WTC11 (cell line): ENCODE measurements around the gene TRIB2. TPM values are rescaled to one million over a fixed set of nuclear protein-coding genes. Genes with fewer than 3 reads are reported as not detected.

ENCODE experiments used
- ATAC-seq: fragments of 200-7000 bp; cut with Tn5 transposase; 2 replicates; pipeline ENCODE4 v1.10.0; 2021; ENCODE audit warnings: mild to moderate bottlenecking, moderate library complexity
- CTCF ChIA-PET: fragments of 300-600 bp; sonication (Branson Sonifier 250); formaldehyde crosslinking; loops from one replicate; lab custom pipeline; 2021; ENCODE audit warnings: antibody characterized with exemption; lab: Charles Lee
- POLR2A ChIA-PET: fragments of 350-600 bp; sonication (Branson Sonifier 250); formaldehyde crosslinking; loops from one replicate; lab custom pipeline; 2021; ENCODE audit warnings: antibody characterized with exemption; lab: Charles Lee
- DNase-seq: peaks from one replicate; pipeline ENCODE4 v3.0.0; 2021; ENCODE audit warnings: low spot score
- H3K27ac Mint-ChIP-seq: 2 replicates; pipeline ENCODE4 v1.8.0; 2021; ENCODE audit warnings: mixed read lengths
- H3K27me3 Mint-ChIP-seq: 2 replicates; pipeline ENCODE4 v1.8.0; 2021; ENCODE audit warnings: low read depth, mild to moderate bottlenecking, moderate library complexity, mixed read lengths
- H3K36me3 Mint-ChIP-seq: 2 replicates; pipeline ENCODE4 v1.8.0; 2021; ENCODE audit warnings: mixed read lengths
- H3K4me1 Mint-ChIP-seq: 2 replicates; pipeline ENCODE4 v1.8.0; 2022; ENCODE audit warnings: mixed read lengths
- H3K4me3 Mint-ChIP-seq: 2 replicates; pipeline ENCODE4 v1.8.0; 2021; ENCODE audit warnings: mild to moderate bottlenecking, moderate library complexity, mixed read lengths
- H3K9me3 Mint-ChIP-seq: 2 replicates; pipeline ENCODE4 v1.8.0; 2021; ENCODE audit warnings: mixed read lengths
- ATF1 ChIP-seq: sonication (generic); formaldehyde crosslinking; IDR thresholded peaks from 2 replicates; pipeline ENCODE4 v1.8.1; 2023; ENCODE audit warnings: mild to moderate bottlenecking, moderate library complexity, missing genetic modification reagents
- CREM ChIP-seq: sonication (generic); formaldehyde crosslinking; IDR thresholded peaks from 2 replicates; pipeline ENCODE4 v1.8.1; 2022; ENCODE audit warnings: mild to moderate bottlenecking, missing genetic modification reagents, moderate library complexity
- ETV6 ChIP-seq: sonication (generic); formaldehyde crosslinking; IDR thresholded peaks from 2 replicates; pipeline ENCODE4 v1.8.1; 2022; ENCODE audit warnings: mild to moderate bottlenecking, missing genetic modification reagents
- GABPB1 ChIP-seq: sonication (generic); formaldehyde crosslinking; IDR thresholded peaks from 2 replicates; pipeline ENCODE4 v1.8.1; 2023; ENCODE audit warnings: mild to moderate bottlenecking, missing genetic modification reagents
- GTF2I ChIP-seq: fragments of 250-450 bp; sonication (Bioruptor Pico); conservative IDR thresholded peaks from 2 replicates; pipeline ENCODE4 v1.4.0; 2021; ENCODE audit warnings: mild to moderate bottlenecking
- KAT7 ChIP-seq: sonication (generic); formaldehyde crosslinking; IDR thresholded peaks from 2 replicates; pipeline ENCODE4 v1.8.1; 2023; ENCODE audit warnings: missing genetic modification reagents, mild to moderate bottlenecking, borderline replicate concordance
- RORB ChIP-seq: fragments of 250-450 bp; sonication (Bioruptor Pico); IDR thresholded peaks from 2 replicates; pipeline ENCODE4 v1.9.0; 2021; ENCODE audit warnings: mild to moderate bottlenecking
- SP1 ChIP-seq: sonication (generic); formaldehyde crosslinking; conservative IDR thresholded peaks from 2 replicates; pipeline ENCODE4 v1.8.1; 2022; ENCODE audit warnings: missing genetic modification reagents
- ZNF138 ChIP-seq: sonication (generic); formaldehyde crosslinking; conservative IDR thresholded peaks from 2 replicates; pipeline ENCODE4 v1.8.1; 2022; ENCODE audit warnings: mild to moderate bottlenecking, moderate library complexity, missing genetic modification reagents
- ZNF423 ChIP-seq: fragments of 250-450 bp; sonication (Bioruptor Pico); IDR thresholded peaks from 2 replicates; pipeline ENCODE4 v2.1.2; 2022; ENCODE audit warnings: mild to moderate bottlenecking, moderate library complexity
- total RNA-seq: library from RNA; stranded (reverse); gene quantifications from 3 replicates; pipeline ENCODE4 v1.2.3, GENCODE V29; 2021
- TF ChIP-seq, protein P1 (sequence below): sonication (generic); formaldehyde crosslinking; IDR thresholded peaks from 2 replicates; pipeline ENCODE4 v1.8.1; 2023; ENCODE audit warnings: mild to moderate bottlenecking, missing genetic modification reagents
- TF ChIP-seq, protein P2 (sequence below): fragments of 250-450 bp; sonication (Bioruptor Pico); IDR thresholded peaks from 2 replicates; pipeline ENCODE4 v1.9.0; 2021; ENCODE audit warnings: mild to moderate bottlenecking, borderline replicate concordance
- TF ChIP-seq, protein P3 (sequence below): sonication (generic); formaldehyde crosslinking; conservative IDR thresholded peaks from 2 replicates; pipeline ENCODE4 v1.8.1; 2023; ENCODE audit warnings: mild to moderate bottlenecking, low read depth, missing genetic modification reagents, moderate library complexity

Gene TRIB2
- total RNA-seq, 1 experiment from 2014 or later: 89.3 TPM

DNA sequence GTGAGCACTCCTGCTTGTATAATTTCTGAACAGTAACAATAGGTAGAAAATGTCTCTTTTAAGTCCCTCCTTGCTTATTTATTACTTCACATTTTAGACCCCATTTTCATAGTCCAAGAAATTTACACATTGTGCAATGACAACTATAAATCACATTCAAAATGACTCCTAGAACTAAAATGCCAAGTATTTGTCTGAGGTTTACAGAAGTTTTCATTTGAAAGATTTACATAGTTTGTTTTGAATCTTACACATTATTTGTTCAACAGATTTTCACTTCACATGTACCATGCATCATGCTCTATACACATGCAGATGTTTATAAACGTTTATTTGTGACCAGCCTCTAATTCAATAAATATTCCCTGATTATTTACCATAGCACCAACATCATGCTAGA, 15.7 kb upstream of the TRIB2 start:
- no peaks in the 10 kb centered on the region for H3K27me3 Mint-ChIP-seq
- H3K4me3 Mint-ChIP-seq: no peak overlapping the region
- POLR2A ChIA-PET: interaction anchor here (1.5 kb wide), 1 partner anchor 22 kb away, joined by 3 read pairs; no protein-coding TSS in a partner anchor
- peaks cover 12% of the 10 kb centered on the region for H3K9me3 Mint-ChIP-seq
- TF ChIP-seq KAT7 (CRISPR knock-in tag): no peak
- no peak for TF ChIP-seq CREM (CRISPR knock-in tag)
- TF ChIP-seq, protein P1, sequence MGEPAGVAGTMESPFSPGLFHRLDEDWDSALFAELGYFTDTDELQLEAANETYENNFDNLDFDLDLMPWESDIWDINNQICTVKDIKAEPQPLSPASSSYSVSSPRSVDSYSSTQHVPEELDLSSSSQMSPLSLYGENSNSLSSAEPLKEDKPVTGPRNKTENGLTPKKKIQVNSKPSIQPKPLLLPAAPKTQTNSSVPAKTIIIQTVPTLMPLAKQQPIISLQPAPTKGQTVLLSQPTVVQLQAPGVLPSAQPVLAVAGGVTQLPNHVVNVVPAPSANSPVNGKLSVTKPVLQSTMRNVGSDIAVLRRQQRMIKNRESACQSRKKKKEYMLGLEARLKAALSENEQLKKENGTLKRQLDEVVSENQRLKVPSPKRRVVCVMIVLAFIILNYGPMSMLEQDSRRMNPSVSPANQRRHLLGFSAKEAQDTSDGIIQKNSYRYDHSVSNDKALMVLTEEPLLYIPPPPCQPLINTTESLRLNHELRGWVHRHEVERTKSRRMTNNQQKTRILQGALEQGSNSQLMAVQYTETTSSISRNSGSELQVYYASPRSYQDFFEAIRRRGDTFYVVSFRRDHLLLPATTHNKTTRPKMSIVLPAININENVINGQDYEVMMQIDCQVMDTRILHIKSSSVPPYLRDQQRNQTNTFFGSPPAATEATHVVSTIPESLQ (CRISPR knock-in tag): no peak
- no peak for TF ChIP-seq GABPB1 (CRISPR knock-in tag)
- no peak for TF ChIP-seq ATF1 (CRISPR knock-in tag)
- TF ChIP-seq, protein P2, sequence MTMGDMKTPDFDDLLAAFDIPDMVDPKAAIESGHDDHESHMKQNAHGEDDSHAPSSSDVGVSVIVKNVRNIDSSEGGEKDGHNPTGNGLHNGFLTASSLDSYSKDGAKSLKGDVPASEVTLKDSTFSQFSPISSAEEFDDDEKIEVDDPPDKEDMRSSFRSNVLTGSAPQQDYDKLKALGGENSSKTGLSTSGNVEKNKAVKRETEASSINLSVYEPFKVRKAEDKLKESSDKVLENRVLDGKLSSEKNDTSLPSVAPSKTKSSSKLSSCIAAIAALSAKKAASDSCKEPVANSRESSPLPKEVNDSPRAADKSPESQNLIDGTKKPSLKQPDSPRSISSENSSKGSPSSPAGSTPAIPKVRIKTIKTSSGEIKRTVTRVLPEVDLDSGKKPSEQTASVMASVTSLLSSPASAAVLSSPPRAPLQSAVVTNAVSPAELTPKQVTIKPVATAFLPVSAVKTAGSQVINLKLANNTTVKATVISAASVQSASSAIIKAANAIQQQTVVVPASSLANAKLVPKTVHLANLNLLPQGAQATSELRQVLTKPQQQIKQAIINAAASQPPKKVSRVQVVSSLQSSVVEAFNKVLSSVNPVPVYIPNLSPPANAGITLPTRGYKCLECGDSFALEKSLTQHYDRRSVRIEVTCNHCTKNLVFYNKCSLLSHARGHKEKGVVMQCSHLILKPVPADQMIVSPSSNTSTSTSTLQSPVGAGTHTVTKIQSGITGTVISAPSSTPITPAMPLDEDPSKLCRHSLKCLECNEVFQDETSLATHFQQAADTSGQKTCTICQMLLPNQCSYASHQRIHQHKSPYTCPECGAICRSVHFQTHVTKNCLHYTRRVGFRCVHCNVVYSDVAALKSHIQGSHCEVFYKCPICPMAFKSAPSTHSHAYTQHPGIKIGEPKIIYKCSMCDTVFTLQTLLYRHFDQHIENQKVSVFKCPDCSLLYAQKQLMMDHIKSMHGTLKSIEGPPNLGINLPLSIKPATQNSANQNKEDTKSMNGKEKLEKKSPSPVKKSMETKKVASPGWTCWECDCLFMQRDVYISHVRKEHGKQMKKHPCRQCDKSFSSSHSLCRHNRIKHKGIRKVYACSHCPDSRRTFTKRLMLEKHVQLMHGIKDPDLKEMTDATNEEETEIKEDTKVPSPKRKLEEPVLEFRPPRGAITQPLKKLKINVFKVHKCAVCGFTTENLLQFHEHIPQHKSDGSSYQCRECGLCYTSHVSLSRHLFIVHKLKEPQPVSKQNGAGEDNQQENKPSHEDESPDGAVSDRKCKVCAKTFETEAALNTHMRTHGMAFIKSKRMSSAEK (CRISPR knock-in tag): no peak
- no peak for TF ChIP-seq GTF2I (CRISPR knock-in tag)
- TF ChIP-seq, all 79 proteins: peak for 0
- no peak for DNase-seq
- Mint-ChIP-seq H3K36me3 (peaks cover 6% of the 10 kb centered on the region; the same call in 1 of the 2 replicates), H3K4me1 (peaks cover 18% of the 10 kb centered on the region), H3K27ac (no peak overlapping the region)
- ATAC-seq: no peak
- CTCF ChIA-PET: no interaction called here

DNA sequence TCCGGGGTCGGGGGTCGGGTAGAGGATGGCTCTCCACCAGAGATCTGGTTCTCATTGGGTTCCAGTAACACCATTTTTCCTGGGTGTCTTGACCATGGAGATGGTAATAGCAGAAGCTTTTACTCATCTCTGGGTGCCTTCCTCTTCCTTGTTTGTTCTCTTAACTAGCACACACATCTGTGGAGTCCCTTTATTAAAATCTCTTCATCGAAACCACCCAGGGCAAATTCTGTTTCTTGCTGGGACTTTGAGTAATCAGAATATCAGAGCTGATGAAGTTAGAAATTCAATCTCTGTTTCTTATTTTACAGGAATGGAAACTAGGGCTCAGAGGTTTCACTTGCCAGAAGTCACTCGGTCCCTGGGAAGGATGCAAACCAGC, 15.0 kb upstream of the TRIB2 start:
- no peaks in the 10 kb centered on the region for H3K27me3 Mint-ChIP-seq
- DNase-seq (no peak), ATAC-seq (no peak)
- peaks cover 14% of the 10 kb centered on the region for H3K4me1 Mint-ChIP-seq
- TF ChIP-seq, protein P3, sequence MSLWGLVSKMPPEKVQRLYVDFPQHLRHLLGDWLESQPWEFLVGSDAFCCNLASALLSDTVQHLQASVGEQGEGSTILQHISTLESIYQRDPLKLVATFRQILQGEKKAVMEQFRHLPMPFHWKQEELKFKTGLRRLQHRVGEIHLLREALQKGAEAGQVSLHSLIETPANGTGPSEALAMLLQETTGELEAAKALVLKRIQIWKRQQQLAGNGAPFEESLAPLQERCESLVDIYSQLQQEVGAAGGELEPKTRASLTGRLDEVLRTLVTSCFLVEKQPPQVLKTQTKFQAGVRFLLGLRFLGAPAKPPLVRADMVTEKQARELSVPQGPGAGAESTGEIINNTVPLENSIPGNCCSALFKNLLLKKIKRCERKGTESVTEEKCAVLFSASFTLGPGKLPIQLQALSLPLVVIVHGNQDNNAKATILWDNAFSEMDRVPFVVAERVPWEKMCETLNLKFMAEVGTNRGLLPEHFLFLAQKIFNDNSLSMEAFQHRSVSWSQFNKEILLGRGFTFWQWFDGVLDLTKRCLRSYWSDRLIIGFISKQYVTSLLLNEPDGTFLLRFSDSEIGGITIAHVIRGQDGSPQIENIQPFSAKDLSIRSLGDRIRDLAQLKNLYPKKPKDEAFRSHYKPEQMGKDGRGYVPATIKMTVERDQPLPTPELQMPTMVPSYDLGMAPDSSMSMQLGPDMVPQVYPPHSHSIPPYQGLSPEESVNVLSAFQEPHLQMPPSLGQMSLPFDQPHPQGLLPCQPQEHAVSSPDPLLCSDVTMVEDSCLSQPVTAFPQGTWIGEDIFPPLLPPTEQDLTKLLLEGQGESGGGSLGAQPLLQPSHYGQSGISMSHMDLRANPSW (CRISPR knock-in tag): no peak
- no peak for TF ChIP-seq RORB
- TF ChIP-seq ZNF138 (CRISPR knock-in tag): no peak
- ChIA-PET CTCF (interaction anchor here (4.4 kb wide), 1 partner anchor 14 kb away, joined by 24 read pairs; the partner anchor contains the start of gene TRIB2), POLR2A (interaction anchor here (0.7 kb wide), 1 partner anchor 174 kb away, joined by 3 read pairs; no protein-coding TSS in a partner anchor)
- no peak overlapping the region for H3K4me3 Mint-ChIP-seq
- peaks cover 6% of the 10 kb centered on the region; the same call in 1 of the 2 replicates for H3K36me3 Mint-ChIP-seq
- H3K27ac Mint-ChIP-seq: no peak overlapping the region
- peaks cover 12% of the 10 kb centered on the region for H3K9me3 Mint-ChIP-seq

DNA sequence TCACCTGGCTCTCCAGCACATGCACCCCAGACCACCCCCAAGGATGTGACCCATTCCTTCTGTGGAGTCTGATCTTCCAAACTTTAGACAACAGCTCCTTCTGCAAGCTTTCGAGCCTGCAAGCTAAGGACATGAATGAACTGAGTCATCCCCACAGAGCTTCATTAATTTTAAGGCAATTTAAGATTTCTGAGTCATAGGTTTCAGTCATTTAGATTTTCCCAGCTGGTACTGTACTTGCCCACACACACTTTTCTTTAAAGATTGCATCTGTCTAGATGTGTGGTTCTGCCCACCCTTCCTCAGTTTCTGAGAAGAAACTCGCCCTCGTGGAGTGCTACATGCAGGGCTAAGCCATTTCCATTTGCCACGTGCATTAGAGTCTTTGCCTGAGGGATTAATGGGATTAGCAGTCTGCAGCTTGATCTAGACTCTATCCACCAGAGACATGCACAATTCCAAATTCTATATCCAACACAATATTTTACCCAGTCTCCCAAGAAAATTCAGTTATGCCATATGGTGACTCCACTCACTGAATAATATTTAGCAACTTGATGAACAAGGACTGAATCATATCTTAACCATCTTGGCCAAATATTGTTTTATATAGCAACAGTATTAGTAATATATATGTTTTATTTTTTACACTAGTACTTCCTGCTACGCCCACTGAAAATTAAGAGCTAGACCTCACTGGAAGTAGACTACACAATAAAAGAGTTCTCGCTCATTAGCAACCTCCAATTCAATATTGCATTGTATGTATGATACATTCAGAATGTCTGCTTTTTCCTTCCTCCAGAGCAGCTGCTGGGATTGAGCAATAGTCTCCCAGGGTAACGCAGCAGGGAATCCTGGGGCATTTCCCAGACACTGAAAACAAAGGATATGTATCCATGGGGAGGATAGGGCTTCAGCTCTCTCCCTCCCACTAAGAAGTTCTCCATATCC, 14.3 kb upstream of the TRIB2 start:
- TF ChIP-seq SP1 (CRISPR knock-in tag) (no peak), ZNF423 (peak; percentile 91), ETV6 (CRISPR knock-in tag) (0 out of 2 replicates have a peak, but pooled peaks have one; percentile 35)
- Mint-ChIP-seq H3K4me3 (no peak overlapping the region), H3K27ac (no peak overlapping the region), H3K27me3 (no peaks in the 10 kb centered on the region), H3K4me1 (peaks cover 14% of the 10 kb centered on the region), H3K9me3 (peaks cover 12% of the 10 kb centered on the region), H3K36me3 (peaks cover 6% of the 10 kb centered on the region; the same call in 1 of the 2 replicates)
- ATAC-seq (peak; percentile 74), DNase-seq (no peak)
- CTCF ChIA-PET: interaction anchor here (0.5 to 4.4 kb wide), 2 partner anchors 13 to 228 kb away, joined by 3 to 24 read pairs; partner anchors contain the start of gene TRIB2
- POLR2A ChIA-PET: interaction anchor here (0.7 kb wide), 1 partner anchor 174 kb away, joined by 3 read pairs; no protein-coding TSS in a partner anchor
